ENCODE data around the gene APOM. TPM values are rescaled to one million over a fixed set of nuclear protein-coding genes. Genes with fewer than 3 reads are reported as not detected.

The APOM gene
- total RNA-seq, 1 experiment from 2014 or later = 2.5 TPM

GRCh38 chr6:31641370-31641769 is 14.3 kb upstream of the APOM start:
- POLR2A ChIA-PET (ENCODE audit: low non-redundant PET) = no interaction called here
- no TSS peak for BruUV-seq (replicated peaks)
- CTCF ChIA-PET = no interaction called here
- DNase-seq (ENCODE audit: low spot score) = no peak
- no peak overlapping the region for H3K4me3 ChIP-seq (ENCODE audit: low read depth, low read length, poor library complexity, severe bottlenecking)
- no peaks in the 10 kb centered on the region for H3K9me3 ChIP-seq (ENCODE audit: low read depth, low read length, poor library complexity, severe bottlenecking)
- no peaks in the 10 kb centered on the region for H3K4me1 ChIP-seq (ENCODE audit: insufficient read depth, low read length, poor library complexity, severe bottlenecking)
- no peak overlapping the region for H3K27ac ChIP-seq (ENCODE audit: low read depth, low read length, poor library complexity, severe bottlenecking)
- H3K36me3 ChIP-seq (ENCODE audit: insufficient read depth, low read length, poor library complexity, severe bottlenecking) = peaks cover 90% of the 10 kb centered on the region
- no peaks in the 10 kb centered on the region for H3K27me3 ChIP-seq (replicated peaks; ENCODE audit: insufficient read depth, low read depth, low read length, poor library complexity)
- intact Hi-C loops (cut with micrococcal nuclease; ENCODE audit: unreplicated experiment) = no loop called here
- TF ChIP-seq CTCF (conservative IDR thresholded peaks at IDR 0.05; ENCODE audit: low read depth, low read length) (no peak), EZH2 (IDR thresholded peaks at IDR 0.05; ENCODE audit: borderline replicate concordance, low read depth, low read length, poor library complexity, severe bottlenecking) (no peak)

DNA sequence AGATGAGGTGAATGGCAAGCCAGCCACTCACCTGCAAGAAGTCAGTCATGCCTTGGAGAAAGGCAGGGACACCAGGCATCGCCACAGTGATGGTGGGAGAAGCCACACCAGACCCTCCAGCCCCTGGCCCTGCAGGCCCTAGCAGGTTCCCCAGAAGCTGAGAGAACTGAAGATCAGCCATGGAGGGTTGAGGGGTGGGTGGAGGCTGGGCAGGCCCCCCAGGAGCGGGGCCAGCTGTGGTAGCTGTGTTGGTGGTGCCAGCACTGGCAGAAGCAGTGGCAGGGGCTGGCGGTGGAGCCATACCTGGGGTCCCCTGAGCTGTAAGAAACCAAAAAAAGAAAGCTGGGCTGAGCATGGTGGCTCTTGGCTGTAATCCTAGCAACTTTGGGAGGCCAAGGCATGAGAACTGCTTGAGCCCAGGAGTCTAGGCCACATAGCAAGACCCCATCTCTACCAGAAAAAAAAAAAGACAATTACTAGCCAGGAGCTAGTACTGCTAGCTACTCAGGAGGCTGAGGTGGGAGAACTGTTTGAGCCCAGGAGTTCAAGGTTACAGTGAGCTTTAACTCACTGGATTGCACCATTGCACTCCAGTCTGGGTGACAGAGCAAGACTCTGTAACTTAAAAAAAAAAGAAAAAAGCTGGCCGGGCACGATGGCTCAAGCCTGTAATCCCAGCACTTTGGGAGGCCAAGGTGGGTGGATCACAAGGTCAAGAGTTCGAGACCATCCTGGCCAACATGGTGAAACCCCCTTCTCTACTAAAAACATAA is 12.7 kb upstream of the APOM start:
- ChIA-PET POLR2A (ENCODE audit: low non-redundant PET) (interaction anchor here (0.6 kb wide), 1 partner anchor 127 kb away, joined by 3 read pairs; no protein-coding TSS in a partner anchor), CTCF (no interaction called here)
- BruUV-seq (replicated peaks) = no TSS peak
- H3K9me3 ChIP-seq (ENCODE audit: low read depth, low read length, poor library complexity, severe bottlenecking) = no peaks in the 10 kb centered on the region
- peaks cover 84% of the 10 kb centered on the region for H3K36me3 ChIP-seq (ENCODE audit: insufficient read depth, low read length, poor library complexity, severe bottlenecking)
- H3K4me3 ChIP-seq (ENCODE audit: low read depth, low read length, poor library complexity, severe bottlenecking) = no peak overlapping the region
- intact Hi-C loops (cut with micrococcal nuclease; ENCODE audit: unreplicated experiment) = no loop called here
- TF ChIP-seq CTCF (conservative IDR thresholded peaks at IDR 0.05; ENCODE audit: low read depth, low read length) = no peak
- no peak for TF ChIP-seq EZH2 (IDR thresholded peaks at IDR 0.05; ENCODE audit: borderline replicate concordance, low read depth, low read length, poor library complexity, severe bottlenecking)
- H3K27ac ChIP-seq (ENCODE audit: low read depth, low read length, poor library complexity, severe bottlenecking) = no peak overlapping the region
- DNase-seq (ENCODE audit: low spot score) = no peak
- H3K4me1 ChIP-seq (ENCODE audit: insufficient read depth, low read length, poor library complexity, severe bottlenecking) = no peaks in the 10 kb centered on the region
- no peaks in the 10 kb centered on the region for H3K27me3 ChIP-seq (replicated peaks; ENCODE audit: insufficient read depth, low read depth, low read length, poor library complexity)

GRCh38 chr6:31643818-31644454 is 11.8 kb upstream of the APOM start:
- no peak for TF ChIP-seq CTCF (conservative IDR thresholded peaks at IDR 0.05; ENCODE audit: low read depth, low read length)
- TF ChIP-seq EZH2 (IDR thresholded peaks at IDR 0.05; ENCODE audit: borderline replicate concordance, low read depth, low read length, poor library complexity, severe bottlenecking) = no peak
- no peaks in the 10 kb centered on the region for H3K4me1 ChIP-seq (ENCODE audit: insufficient read depth, low read length, poor library complexity, severe bottlenecking)
- DNase-seq (ENCODE audit: low spot score) = no peak
- BruUV-seq (replicated peaks) = no TSS peak
- H3K36me3 ChIP-seq (ENCODE audit: insufficient read depth, low read length, poor library complexity, severe bottlenecking) = peaks cover 85% of the 10 kb centered on the region
- no peak overlapping the region for H3K4me3 ChIP-seq (ENCODE audit: low read depth, low read length, poor library complexity, severe bottlenecking)
- intact Hi-C loops (cut with micrococcal nuclease; ENCODE audit: unreplicated experiment) = no loop called here
- H3K27ac ChIP-seq (ENCODE audit: low read depth, low read length, poor library complexity, severe bottlenecking) = no peak overlapping the region
- POLR2A ChIA-PET (ENCODE audit: low non-redundant PET) = no interaction called here
- H3K9me3 ChIP-seq (ENCODE audit: low read depth, low read length, poor library complexity, severe bottlenecking) = no peaks in the 10 kb centered on the region
- no peaks in the 10 kb centered on the region for H3K27me3 ChIP-seq (replicated peaks; ENCODE audit: insufficient read depth, low read depth, low read length, poor library complexity)
- CTCF ChIA-PET = no interaction called here

All from A673 (cell line).